Endothelial cell of umbilical vein (primary cell): ENCODE results near the gene ACSBG1. TPM values are rescaled to one million over a fixed set of nuclear protein-coding genes. Genes with fewer than 3 reads are reported as not detected.

ENCODE experiments used
- BruUV-seq: library from RNA; stranded (reverse); fragments of 400-500 nt; replicated peaks from 2 replicates; lab custom pipeline; 2021; lab: Mats Ljungman, UMichigan
- CTCF ChIA-PET: fragments of 300-600, 350-600 bp; sonication (Branson Sonifier 250); formaldehyde crosslinking; loops from one replicate; lab custom pipeline; 2021; ENCODE audit warnings: antibody characterized with exemption, inconsistent platforms; lab: Charles Lee
- POLR2A ChIA-PET: fragments of 300-600, 350-600 bp; sonication (Branson Sonifier 250); formaldehyde crosslinking; loops from one replicate; lab custom pipeline; 2021; ENCODE audit warnings: antibody characterized with exemption, inconsistent platforms; lab: Charles Lee
- DNase-seq: peaks from one replicate; pipeline ENCODE4 v3.0.0-alpha.2; 2011; ENCODE audit warnings: low read depth, low spot score
- FAIRE-seq: peaks from 2 replicates; lab custom pipeline; 2011; peaks lifted over from hg19 to GRCh38; lab: Jason Lieb, UNC
- H2AFZ ChIP-seq: 2 replicates; pipeline ENCODE4 v1.6.0; 2012; ENCODE audit warnings: low read depth, low read length, control low read depth, inconsistent platforms
- H3K27ac ChIP-seq: 2 replicates; pipeline ENCODE4 v1.5.1; 2011; ENCODE audit warnings: low read depth, mild to moderate bottlenecking, control low read depth, low read length, moderate library complexity; ENCODE audit not compliant: insufficient read depth
- H3K27me3 ChIP-seq, 2 experiments: 2 replicates each; pipeline versions ENCODE4 v1.6.0 to v1.6.1; 2011; ENCODE audit warnings: low read length in 2 of 2, mixed read lengths in 1 of 2; ENCODE audit not compliant: control insufficient read depth in 2 of 2, insufficient read depth in 2 of 2
- H3K36me3 ChIP-seq, 2 experiments: 2 replicates in 1 of 2; 3 replicates in 1 of 2; pipeline ENCODE4 v1.5.1; 2011; ENCODE audit warnings: low read length in 2 of 2, mild to moderate bottlenecking in 1 of 2, moderate library complexity in 1 of 2; ENCODE audit not compliant: control insufficient read depth in 2 of 2, insufficient read depth in 2 of 2; ENCODE audit errors: extremely low read depth in 1 of 2
- H3K4me1 ChIP-seq: 3 replicates; pipeline ENCODE4 v1.5.1; 2011; ENCODE audit warnings: mild to moderate bottlenecking, low read length; ENCODE audit not compliant: control insufficient read depth, insufficient read depth; ENCODE audit errors: extremely low read depth
- H3K4me2 ChIP-seq: 2 replicates; pipeline ENCODE4 v1.6.1; 2011; ENCODE audit warnings: low read length, control low read depth, mixed read lengths; ENCODE audit not compliant: insufficient read depth
- H3K4me3 ChIP-seq, 3 experiments: fragments of 200-600 bp in 1 of 3; sonication (generic), shearing (Covaris generic) in 1 of 3; replicated peaks in 1 of 3; 2 replicates each; pipeline ENCODE4 v1.5.1; 2011 to 2016; ENCODE audit warnings: control low read depth in 3 of 3, low read length in 3 of 3, mild to moderate bottlenecking in 2 of 3, inconsistent platforms in 1 of 3, low read depth in 1 of 3, moderate library complexity in 1 of 3; ENCODE audit not compliant: insufficient read depth in 1 of 3
- H3K79me2 ChIP-seq: 2 replicates; pipeline ENCODE4 v1.6.0; 2012; ENCODE audit warnings: low read length, inconsistent platforms; ENCODE audit not compliant: control insufficient read depth, insufficient read depth
- H3K9ac ChIP-seq: replicated peaks from 2 replicates; pipeline ENCODE3; 2011; ENCODE audit warnings: low read length, control low read depth; ENCODE audit not compliant: insufficient read depth; ENCODE audit errors: extremely low read depth
- H3K9me1 ChIP-seq: replicated peaks from 3 replicates; pipeline ENCODE4 v1.6.0; 2011; ENCODE audit warnings: mild to moderate bottlenecking, low read length; ENCODE audit not compliant: control insufficient read depth, insufficient read depth; ENCODE audit errors: extremely low read depth
- H3K9me3 ChIP-seq: replicated peaks from 2 replicates; pipeline ENCODE4 v1.5.1; 2012; ENCODE audit warnings: low read length, inconsistent platforms; ENCODE audit not compliant: control insufficient read depth, insufficient read depth
- H4K20me1 ChIP-seq: replicated peaks from 2 replicates; pipeline ENCODE3; 2011; ENCODE audit warnings: mild to moderate bottlenecking, low read length; ENCODE audit not compliant: control insufficient read depth, insufficient read depth; ENCODE audit errors: extremely low read depth
- EZH2 ChIP-seq: IDR thresholded peaks from 2 replicates; pipeline ENCODE4 v1.6.1; 2012; ENCODE audit warnings: borderline replicate concordance, low read depth, mild to moderate bottlenecking, moderate library complexity, low read length, inconsistent platforms; ENCODE audit not compliant: severe bottlenecking
- FOS ChIP-seq: IDR thresholded peaks from 2 replicates; pipeline ENCODE4 v1.6.1; 2011; ENCODE audit warnings: mild to moderate bottlenecking, low read length, moderate library complexity, borderline replicate concordance; ENCODE audit not compliant: insufficient read depth
- GATA2 ChIP-seq: IDR thresholded peaks from 2 replicates; pipeline ENCODE4 v1.7.0; 2011; ENCODE audit warnings: low read depth, mild to moderate bottlenecking, moderate library complexity, mixed read lengths, low read length; ENCODE audit not compliant: insufficient read length, insufficient read depth
- JUN ChIP-seq: IDR thresholded peaks from 2 replicates; pipeline ENCODE4 v1.6.1; 2011; ENCODE audit warnings: borderline replicate concordance, low read depth; ENCODE audit not compliant: insufficient read length, insufficient read depth
- MAX ChIP-seq: IDR thresholded peaks from 2 replicates; pipeline ENCODE4 v1.6.1; 2011; ENCODE audit not compliant: insufficient read depth, insufficient read length
- MYC ChIP-seq: IDR thresholded peaks from one replicate; pipeline ENCODE4 v1.6.1; 2011; ENCODE audit warnings: mild to moderate bottlenecking, low read depth, low read length
- POLR2AphosphoS5 ChIP-seq: IDR thresholded peaks from 2 replicates; pipeline ENCODE4 v1.6.1; 2012; ENCODE audit warnings: low read depth, mild to moderate bottlenecking, control low read depth, low read length, moderate library complexity; ENCODE audit not compliant: insufficient read depth
- dilution Hi-C: fragments of 300-500 bp; cut with MboI; formaldehyde crosslinking; loops from one replicate; pipeline ENCODE4 v1.15.0; 2019; ENCODE audit warnings: low sequenced_read_pairs; ENCODE audit not compliant: extremely low pct_ligation_motif_present
- intact Hi-C: fragments of 100-400 bp; cut with micrococcal nuclease; formaldehyde crosslinking; loops from one replicate; pipeline ENCODE4 v1.10.0; 2022
- polyA plus RNA-seq, 4 experiments: library from polyadenylated mRNA; depleted of rRNA in 3 of 4; stranded (reverse) in 3 of 4; unstranded in 1 of 4; fragments of >200 nt; gene quantifications; 2 replicates each; pipeline versions ENCODE4 v1.2.1 to v1.2.3, GENCODE V29; 2011 to 2012; ENCODE audit warnings: missing spikeins in 1 of 4
- total RNA-seq: library from RNA; stranded (reverse); gene quantifications from 2 replicates; pipeline ENCODE4 v1.2.3, GENCODE V29; 2021
- TF ChIP-seq, protein P1 (sequence below), 2 donors: IDR thresholded peaks; 1 replicate in 1 of 2; 2 replicates in 1 of 2; pipeline ENCODE4 v1.5.1; 2011; ENCODE audit warnings: low read length in 2 of 2, mild to moderate bottlenecking in 2 of 2, moderate library complexity in 2 of 2, control low read depth in 1 of 2, inconsistent platforms in 1 of 2, low read depth in 1 of 2; ENCODE audit not compliant: insufficient read depth in 1 of 2; ENCODE audit errors: extremely low read depth in 1 of 2

ACSBG1 gene
- total and polyA plus RNA-seq, 2 donors (not counting 3 experiments of a cell fraction or from before 2014, with no cell fraction given), result not detected

- TF ChIP-seq, protein P1, sequence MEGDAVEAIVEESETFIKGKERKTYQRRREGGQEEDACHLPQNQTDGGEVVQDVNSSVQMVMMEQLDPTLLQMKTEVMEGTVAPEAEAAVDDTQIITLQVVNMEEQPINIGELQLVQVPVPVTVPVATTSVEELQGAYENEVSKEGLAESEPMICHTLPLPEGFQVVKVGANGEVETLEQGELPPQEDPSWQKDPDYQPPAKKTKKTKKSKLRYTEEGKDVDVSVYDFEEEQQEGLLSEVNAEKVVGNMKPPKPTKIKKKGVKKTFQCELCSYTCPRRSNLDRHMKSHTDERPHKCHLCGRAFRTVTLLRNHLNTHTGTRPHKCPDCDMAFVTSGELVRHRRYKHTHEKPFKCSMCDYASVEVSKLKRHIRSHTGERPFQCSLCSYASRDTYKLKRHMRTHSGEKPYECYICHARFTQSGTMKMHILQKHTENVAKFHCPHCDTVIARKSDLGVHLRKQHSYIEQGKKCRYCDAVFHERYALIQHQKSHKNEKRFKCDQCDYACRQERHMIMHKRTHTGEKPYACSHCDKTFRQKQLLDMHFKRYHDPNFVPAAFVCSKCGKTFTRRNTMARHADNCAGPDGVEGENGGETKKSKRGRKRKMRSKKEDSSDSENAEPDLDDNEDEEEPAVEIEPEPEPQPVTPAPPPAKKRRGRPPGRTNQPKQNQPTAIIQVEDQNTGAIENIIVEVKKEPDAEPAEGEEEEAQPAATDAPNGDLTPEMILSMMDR (IDR thresholded peaks at IDR 0.05; ENCODE audit: extremely low read depth in 1 of 2, insufficient read depth in 1 of 2, low read depth in 1 of 2, low read length in 2 of 2), result no peak
- TF ChIP-seq JUN (no peak), FOS (no peak), EZH2 (no peak), POLR2AphosphoS5 (no peak), MAX (no peak), MYC (no peak), GATA2 (no peak)
- Histone ChIP-seq H3K4me3 (no peak overlapping the region), H3K9me1 (no peaks in the 10 kb centered on the region), H3K9me3 (no peaks in the 10 kb centered on the region), H3K36me3 (peaks cover 0 to 3% of the 10 kb centered on the region in 2 experiments), H3K9ac (no peak overlapping the region), H3K27me3 (no peaks in the 10 kb centered on the region), H3K79me2 (peaks cover 17% of the 10 kb centered on the region), H4K20me1 (no peaks in the 10 kb centered on the region), H3K27ac (no peak overlapping the region), H3K4me1 (peaks cover under 1% of the 10 kb centered on the region), H3K4me2 (no peak overlapping the region), H2AFZ (no peak overlapping the region)
- FAIRE-seq, result no peak
- ChIA-PET CTCF (interaction anchor here (0.7 to 1.4 kb wide), 3 partner anchors 17 to 24 kb away, joined by 3 to 4 read pairs (median 3); partner anchors contain the start of gene CIB2), POLR2A (no interaction called here)
- intact Hi-C loops, result loop anchor here (5.0 kb wide), 1 partner anchor 38 kb away; no protein-coding TSS in a partner anchor
- dilution Hi-C loops, result no loop called here
- BruUV-seq, result no TSS peak
- DNase-seq, result no peak
Measured at GRCh38 chr15:78155355-78155939, 78.9 kb downstream of the ACSBG1 start.
